HG03045 (cell line): ENCODE results near the gene RBBP8NL.

ENCODE experiments used
- ATAC-seq: cut with Tn5 transposase; IDR thresholded peaks from one replicate; pipeline ENCODE4 v1.9.1; 2021; ENCODE audit warnings: mild to moderate bottlenecking, moderate library complexity; ENCODE audit not compliant: unreplicated experiment

Gene RBBP8NL

GRCh38 chr20:62461834-62462233 is 34.5 kb upstream of the RBBP8NL start:
- no peak for ATAC-seq

- no peak for ATAC-seq
These were observed 33.8 kb upstream of the RBBP8NL start for GRCh38 chr20:62461157-62461556.

- ATAC-seq: no peak
These were observed 33.3 kb upstream of the RBBP8NL start for GRCh38 chr20:62460678-62461077.

GRCh38 chr20:62459488-62459887 is 32.1 kb upstream of the RBBP8NL start:
- no peak for ATAC-seq

GRCh38 chr20:62458275-62459251 is 31.2 kb upstream of the RBBP8NL start:
- no peak for ATAC-seq

GRCh38 chr20:62457831-62458230 is 30.5 kb upstream of the RBBP8NL start:
- ATAC-seq: no peak

GRCh38 chr20:62457098-62457497 is 29.8 kb upstream of the RBBP8NL start:
- ATAC-seq: no peak

- no peak for ATAC-seq
These were observed 28.6 kb upstream of the RBBP8NL start for GRCh38 chr20:62455929-62456328.

GRCh38 chr20:62454904-62455636 is 27.7 kb upstream of the RBBP8NL start:
- ATAC-seq: no peak

- ATAC-seq: no peak
These were observed 26.0 kb upstream of the RBBP8NL start for GRCh38 chr20:62453186-62453808.

- ATAC-seq: no peak
These were observed 25.2 kb upstream of the RBBP8NL start for GRCh38 chr20:62452475-62453095.

- ATAC-seq: no peak
These were observed 24.6 kb upstream of the RBBP8NL start for GRCh38 chr20:62451970-62452369.

GRCh38 chr20:62451156-62451767 is 23.9 kb upstream of the RBBP8NL start:
- ATAC-seq: no peak

GRCh38 chr20:62449951-62450691 is 22.8 kb upstream of the RBBP8NL start:
- ATAC-seq: no peak

- ATAC-seq: no peak
These were observed 21.4 kb upstream of the RBBP8NL start for GRCh38 chr20:62448788-62449187.

GRCh38 chr20:62448038-62448437 is 20.7 kb upstream of the RBBP8NL start:
- no peak for ATAC-seq

- no peak for ATAC-seq
These were observed 19.8 kb upstream of the RBBP8NL start for GRCh38 chr20:62446888-62447869.

GRCh38 chr20:62446481-62446880 is 19.1 kb upstream of the RBBP8NL start:
- no peak for ATAC-seq
